Fibroblast of lung (primary cell): ENCODE results near the gene FBH1. TPM values are rescaled to one million over a fixed set of nuclear protein-coding genes. Genes with fewer than 3 reads are reported as not detected.

Experiments
- DNase-seq, 2 donors: peaks; one replicate each; pipeline versions ENCODE4 v3.0.0 to v3.0.0-alpha.2; 2010; ENCODE audit warnings: low read depth in 2 of 2
- H2AFZ ChIP-seq: 2 replicates; pipeline ENCODE4 v1.5.1; 2012; ENCODE audit warnings: low read length, control low read depth, inconsistent platforms
- H3K27ac ChIP-seq: 2 replicates; pipeline ENCODE4 v1.5.1; 2011; ENCODE audit warnings: low read length, control low read depth; ENCODE audit not compliant: insufficient read depth
- H3K27me3 ChIP-seq: 2 replicates; pipeline ENCODE4 v1.5.1; 2011; ENCODE audit warnings: mild to moderate bottlenecking, low read length; ENCODE audit not compliant: control insufficient read depth, insufficient read depth
- H3K36me3 ChIP-seq: 2 replicates; pipeline ENCODE4 v1.5.1; 2011; ENCODE audit warnings: low read length; ENCODE audit not compliant: control insufficient read depth, insufficient read depth
- H3K4me1 ChIP-seq: 2 replicates; pipeline ENCODE4 v1.5.1; 2011; ENCODE audit warnings: low read length; ENCODE audit not compliant: control insufficient read depth, insufficient read depth; ENCODE audit errors: extremely low read depth
- H3K4me2 ChIP-seq: 2 replicates; pipeline ENCODE4 v1.5.1; 2011; ENCODE audit warnings: low read length, control low read depth; ENCODE audit not compliant: insufficient read depth; ENCODE audit errors: extremely low read depth
- H3K4me3 ChIP-seq, 4 experiments: fragments of 200-600 bp in 1 of 4; sonication (generic) in 1 of 4; replicated peaks in 1 of 4; 2 replicates each; pipeline ENCODE4 v1.5.1; 2011 to 2016; ENCODE audit warnings: low read length in 4 of 4, low read depth in 3 of 4, mild to moderate bottlenecking in 3 of 4, control low read depth in 2 of 4, inconsistent platforms in 1 of 4, mixed read lengths in 1 of 4; ENCODE audit not compliant: insufficient read depth in 1 of 4; ENCODE audit errors: control extremely low read depth in 1 of 4
- H3K79me2 ChIP-seq: 2 replicates; pipeline ENCODE4 v1.5.1; 2012; ENCODE audit warnings: mild to moderate bottlenecking, low read length, inconsistent platforms; ENCODE audit not compliant: control insufficient read depth, insufficient read depth
- H3K9ac ChIP-seq: 2 replicates; pipeline ENCODE4 v1.5.1; 2011; ENCODE audit warnings: mild to moderate bottlenecking, low read length, control low read depth; ENCODE audit not compliant: insufficient read depth
- H3K9me3 ChIP-seq: 2 replicates; pipeline ENCODE4 v1.5.1; 2012; ENCODE audit warnings: low read depth, low read length; ENCODE audit not compliant: control insufficient read depth, insufficient read depth
- H4K20me1 ChIP-seq: 2 replicates; pipeline ENCODE4 v1.5.1; 2011; ENCODE audit warnings: low read length; ENCODE audit not compliant: control insufficient read depth, insufficient read depth; ENCODE audit errors: extremely low read depth
- EZH2 ChIP-seq: IDR thresholded peaks from 2 replicates; pipeline ENCODE4 v1.5.1; 2012; ENCODE audit warnings: low read length, control low read depth, mild to moderate bottlenecking; ENCODE audit errors: missing control alignments
- polyA plus RNA-seq, 2 donors: library from polyadenylated mRNA; depleted of rRNA in 1 of 2; stranded (reverse) in 1 of 2; unstranded in 1 of 2; fragments of >200 nt; gene quantifications; 2 replicates each; pipeline ENCODE4 v1.2.1, GENCODE V29; 2011 to 2012; ENCODE audit warnings: missing spikeins in 1 of 2
- total RNA-seq: library from RNA; depleted of rRNA; stranded (reverse); fragments of >200 nt; gene quantifications from 2 replicates; pipeline ENCODE4 v1.2.1, GENCODE V29; 2014
- TF ChIP-seq, protein P1 (sequence below), 2 donors: IDR thresholded peaks in 1 of 2; conservative IDR thresholded peaks in 1 of 2; 1 replicate in 1 of 2; 2 replicates in 1 of 2; pipeline ENCODE4 v1.5.1; 2011 to 2012; ENCODE audit warnings: low read length in 2 of 2, control low read depth in 1 of 2, inconsistent platforms in 1 of 2, low read depth in 1 of 2, mild to moderate bottlenecking in 1 of 2

FBH1 gene
- total and polyA plus RNA-seq, 2 donors (not counting 1 experiment from before 2014, with no cell fraction given), result 53.6 to 97.8 TPM

DNA sequence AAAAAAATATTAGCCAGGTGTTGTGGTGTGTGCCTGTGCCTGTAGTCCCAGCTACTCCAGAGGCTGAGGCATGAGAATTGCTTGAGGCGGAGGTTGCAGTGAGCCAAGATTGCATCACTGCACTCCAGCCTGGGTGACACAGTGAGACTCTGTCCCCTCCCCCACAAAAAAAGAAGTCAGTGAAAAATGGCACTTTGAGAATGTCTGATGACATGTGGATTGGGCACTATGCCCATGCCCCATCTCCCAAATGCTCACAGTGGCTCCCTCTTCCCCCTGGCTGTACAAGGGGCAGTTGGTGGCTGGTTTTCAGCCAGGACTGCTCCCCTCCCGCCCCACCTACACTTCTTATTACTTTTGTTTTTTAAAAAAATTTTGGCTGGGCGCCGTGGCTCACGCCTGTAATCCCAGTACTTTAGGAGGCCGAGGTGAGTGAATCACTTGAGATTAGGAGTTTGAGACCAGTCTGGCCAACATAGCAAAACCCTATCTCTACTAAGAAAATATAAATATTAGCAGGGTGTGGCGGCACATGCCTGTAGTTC lies 61.2 kb downstream of the FBH1 start:
- H3K9ac ChIP-seq, result no peak overlapping the region
- no peak overlapping the region for H3K4me3 ChIP-seq
- H3K27me3 ChIP-seq, result no peaks in the 10 kb centered on the region
- no peak overlapping the region for H3K4me2 ChIP-seq
- H4K20me1 ChIP-seq, result no peaks in the 10 kb centered on the region
- peak; percentile 36 to 60 for DNase-seq
- no peaks in the 10 kb centered on the region for H3K36me3 ChIP-seq
- H3K4me1 ChIP-seq, result peaks cover 4% of the 10 kb centered on the region
- H3K27ac ChIP-seq, result no peak overlapping the region
- no peak for TF ChIP-seq EZH2
- TF ChIP-seq, protein P1, sequence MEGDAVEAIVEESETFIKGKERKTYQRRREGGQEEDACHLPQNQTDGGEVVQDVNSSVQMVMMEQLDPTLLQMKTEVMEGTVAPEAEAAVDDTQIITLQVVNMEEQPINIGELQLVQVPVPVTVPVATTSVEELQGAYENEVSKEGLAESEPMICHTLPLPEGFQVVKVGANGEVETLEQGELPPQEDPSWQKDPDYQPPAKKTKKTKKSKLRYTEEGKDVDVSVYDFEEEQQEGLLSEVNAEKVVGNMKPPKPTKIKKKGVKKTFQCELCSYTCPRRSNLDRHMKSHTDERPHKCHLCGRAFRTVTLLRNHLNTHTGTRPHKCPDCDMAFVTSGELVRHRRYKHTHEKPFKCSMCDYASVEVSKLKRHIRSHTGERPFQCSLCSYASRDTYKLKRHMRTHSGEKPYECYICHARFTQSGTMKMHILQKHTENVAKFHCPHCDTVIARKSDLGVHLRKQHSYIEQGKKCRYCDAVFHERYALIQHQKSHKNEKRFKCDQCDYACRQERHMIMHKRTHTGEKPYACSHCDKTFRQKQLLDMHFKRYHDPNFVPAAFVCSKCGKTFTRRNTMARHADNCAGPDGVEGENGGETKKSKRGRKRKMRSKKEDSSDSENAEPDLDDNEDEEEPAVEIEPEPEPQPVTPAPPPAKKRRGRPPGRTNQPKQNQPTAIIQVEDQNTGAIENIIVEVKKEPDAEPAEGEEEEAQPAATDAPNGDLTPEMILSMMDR (conservative IDR thresholded peaks at IDR 0.05 in 1 of 2, IDR thresholded peaks at IDR 0.05 in 1 of 2; ENCODE audit: low read depth in 1 of 2, low read length in 2 of 2), result no peak
- no peak overlapping the region for H2AFZ ChIP-seq
- no peaks in the 10 kb centered on the region for H3K79me2 ChIP-seq
- no peaks in the 10 kb centered on the region for H3K9me3 ChIP-seq

DNA sequence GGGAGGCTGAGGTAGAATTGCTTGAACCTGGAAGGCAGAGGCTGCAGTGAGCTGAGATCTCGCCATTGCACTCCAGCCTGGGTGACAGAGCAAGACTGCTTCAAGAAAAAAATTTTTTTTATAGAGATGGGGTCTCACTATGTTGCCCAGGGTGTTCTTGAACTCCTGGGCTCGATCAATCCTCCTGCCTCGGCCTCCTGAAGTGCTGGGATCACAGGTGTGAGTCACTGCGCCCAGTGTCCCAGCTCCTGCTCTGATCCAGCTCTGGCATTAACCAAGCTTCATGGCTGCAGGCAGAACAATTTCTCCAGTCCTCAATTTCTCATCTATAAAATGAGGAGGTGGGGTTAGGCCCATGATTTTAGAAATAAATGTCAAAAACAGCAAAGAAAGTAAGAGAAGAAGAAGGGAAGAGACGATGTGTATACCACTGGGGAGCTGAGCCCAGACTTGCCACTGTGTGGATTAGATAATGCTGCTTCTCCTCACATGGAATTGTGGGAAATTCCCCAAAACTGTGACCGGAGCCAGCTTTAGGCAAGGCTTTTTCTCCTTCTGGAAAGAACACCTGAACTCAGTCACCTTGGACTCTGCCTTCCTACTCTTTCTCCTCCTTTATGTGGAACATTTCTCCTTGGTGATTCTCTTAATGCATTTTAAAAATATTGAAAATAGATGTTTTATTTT lies 61.8 kb downstream of the FBH1 start:
- H3K9ac ChIP-seq, result no peak overlapping the region
- H3K4me2 ChIP-seq, result no peak overlapping the region
- no peaks in the 10 kb centered on the region for H3K27me3 ChIP-seq
- TF ChIP-seq EZH2, result no peak
- TF ChIP-seq, protein P1 (conservative IDR thresholded peaks at IDR 0.05 in 1 of 2, IDR thresholded peaks at IDR 0.05 in 1 of 2; ENCODE audit: low read depth in 1 of 2, low read length in 2 of 2), result no peak
- no peaks in the 10 kb centered on the region for H3K9me3 ChIP-seq
- no peak overlapping the region for H3K4me3 ChIP-seq
- no peaks in the 10 kb centered on the region for H3K79me2 ChIP-seq
- H2AFZ ChIP-seq, result no peak overlapping the region
- H4K20me1 ChIP-seq, result no peaks in the 10 kb centered on the region
- no peaks in the 10 kb centered on the region for H3K36me3 ChIP-seq
- no peak for DNase-seq
- H3K4me1 ChIP-seq, result peaks cover 4% of the 10 kb centered on the region
- no peak overlapping the region for H3K27ac ChIP-seq

DNA sequence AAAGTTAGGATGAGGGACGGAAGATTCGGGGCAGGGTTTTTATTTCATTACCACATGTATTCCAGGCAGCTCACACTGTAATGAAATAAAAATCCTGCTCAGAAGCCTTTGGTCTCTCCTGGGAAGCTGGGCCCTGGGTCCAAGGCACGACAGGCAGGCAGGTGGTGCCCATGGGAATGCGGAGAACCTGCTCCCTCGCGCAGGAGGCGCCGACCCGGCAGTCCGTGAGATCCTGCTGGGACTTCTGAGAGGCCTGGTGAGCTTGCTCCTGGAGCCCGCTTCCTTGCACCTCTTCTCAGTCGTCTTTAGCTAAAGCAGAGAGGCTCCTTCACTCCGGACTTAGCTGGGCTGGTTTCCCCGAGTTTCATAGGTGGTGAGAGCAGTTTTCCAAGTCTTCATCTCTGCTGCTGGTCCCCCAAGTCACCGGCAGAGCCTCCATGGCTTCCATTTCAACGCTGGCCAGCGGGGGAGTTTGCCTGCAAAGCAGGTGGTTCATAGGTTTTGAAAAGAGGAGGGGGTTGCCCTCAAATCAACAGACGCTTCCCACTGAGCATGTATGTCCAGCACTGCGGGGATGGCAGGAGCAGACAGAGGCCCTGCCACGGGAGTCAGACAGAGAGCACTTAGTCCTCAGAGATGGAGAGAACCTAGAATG lies 62.8 kb downstream of the FBH1 start:
- TF ChIP-seq EZH2, result no peak
- TF ChIP-seq, protein P1 (conservative IDR thresholded peaks at IDR 0.05 in 1 of 2, IDR thresholded peaks at IDR 0.05 in 1 of 2; ENCODE audit: low read depth in 1 of 2, low read length in 2 of 2), result no peak
- Histone ChIP-seq H4K20me1 (no peaks in the 10 kb centered on the region), H3K4me2 (no peak overlapping the region)

More for the DNA sequence above, 62.8 kb downstream of the FBH1 start:
- Histone ChIP-seq H3K9me3 (no peaks in the 10 kb centered on the region), H3K4me3 (no peak overlapping the region), H3K27me3 (no peaks in the 10 kb centered on the region), H2AFZ (no peak overlapping the region), H3K4me1 (peaks cover 4% of the 10 kb centered on the region), H3K27ac (no peak overlapping the region), H3K36me3 (no peaks in the 10 kb centered on the region), H3K9ac (no peak overlapping the region), H3K79me2 (no peaks in the 10 kb centered on the region)
- DNase-seq, result no peak
